Measurements from ENCODE around the gene IL9R. TPM values are rescaled to one million over a fixed set of nuclear protein-coding genes. Genes with fewer than 3 reads are reported as not detected.
A peak's percentile ranks its signal among the peaks of the same experiment; 100 is the strongest.
"Not testable (repeated sequence)": the region's sequence is repeated elsewhere in the genome, so short reads cannot be mapped to it uniquely, and the experiment has no call there.

Gene IL9R
- polyA plus RNA-seq, 1 donor, result 0.32 TPM

DNA sequence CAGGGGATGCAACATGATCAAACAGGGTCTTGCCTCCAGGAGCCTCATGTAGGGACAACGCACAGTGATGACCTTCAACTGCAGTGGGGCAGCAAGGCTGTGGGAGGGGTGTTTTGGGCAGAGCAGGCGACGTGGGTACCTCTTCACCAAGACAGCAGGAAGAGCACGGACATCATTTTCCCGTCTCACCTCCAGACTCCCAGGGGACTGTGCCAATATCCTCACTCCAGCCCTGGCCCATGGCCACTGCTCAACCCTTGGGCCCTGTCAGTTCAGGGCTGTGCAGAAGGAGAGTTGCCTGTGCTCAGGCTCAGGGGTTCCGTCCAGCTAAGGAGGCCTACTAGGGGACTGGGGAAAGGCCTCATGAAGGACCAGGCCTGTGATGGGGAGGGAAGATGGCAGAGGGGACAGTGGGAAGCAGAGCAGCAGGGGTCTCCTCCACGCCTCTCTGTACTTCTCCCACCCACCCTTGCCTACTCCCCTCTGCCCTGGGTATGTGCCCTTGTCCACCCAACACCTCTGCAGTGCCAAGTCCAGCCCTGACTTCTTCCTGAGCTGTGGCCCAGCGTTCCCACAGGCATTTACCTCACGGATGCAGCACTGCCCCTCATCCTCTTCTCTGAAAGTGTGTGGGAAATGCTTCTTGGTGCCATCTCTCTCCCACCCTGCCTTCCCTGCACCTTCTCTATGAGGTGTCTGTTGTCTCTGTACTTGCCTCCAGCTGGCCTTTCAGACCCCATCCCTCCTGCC lies 1.4 kb downstream of the IL9R start:
- DNase-seq, result no peak

DNA sequence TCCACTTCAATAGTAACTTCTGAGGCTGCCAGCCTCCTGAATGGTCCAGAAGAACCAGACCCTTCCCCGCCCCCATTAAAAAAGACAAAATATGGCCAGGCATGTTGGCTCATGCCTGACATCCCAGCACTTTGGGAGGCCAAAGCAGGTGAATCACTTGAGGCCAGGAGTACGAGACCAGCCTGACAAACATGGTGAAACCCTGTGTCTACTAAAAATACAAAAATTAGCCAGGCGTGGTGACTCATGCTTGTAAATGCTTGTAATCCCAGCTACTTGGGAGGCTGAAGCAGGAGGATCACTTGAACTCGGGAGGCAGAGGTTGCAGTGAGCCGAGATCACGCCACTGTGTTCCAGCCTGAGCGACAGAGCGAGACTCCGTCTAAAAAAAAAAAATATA lies 2.3 kb downstream of the IL9R start:
- not testable (repeated sequence) for DNase-seq

DNA sequence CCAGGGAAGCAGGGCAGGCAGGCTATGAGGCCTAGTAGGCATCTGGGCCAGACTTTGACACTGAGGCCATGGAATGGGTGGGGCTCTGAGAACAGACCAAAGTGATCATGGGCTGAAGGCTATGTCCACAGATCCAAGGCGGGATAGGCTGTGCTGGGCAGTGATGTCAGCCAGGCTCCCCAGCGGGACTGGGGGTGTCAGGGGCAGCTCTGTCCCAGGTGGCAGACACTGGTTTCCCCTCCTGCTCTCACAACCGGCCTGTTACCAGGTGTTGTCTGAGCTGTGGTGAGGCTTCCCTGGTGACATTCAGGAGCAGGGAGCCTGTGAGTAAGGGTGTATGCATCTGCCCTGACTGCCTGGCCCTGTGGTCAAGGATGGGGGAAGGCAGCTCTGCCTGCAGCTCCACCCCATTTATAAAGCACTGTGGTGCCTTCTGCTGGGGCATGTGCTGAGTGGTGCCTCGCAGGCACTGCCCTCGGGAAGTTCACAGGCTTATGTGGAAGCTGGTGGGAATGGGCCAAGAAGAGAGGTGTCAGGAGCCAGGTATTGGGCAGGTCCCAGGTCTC lies 2.9 kb downstream of the IL9R start:
- DNase-seq, result no peak

DNA sequence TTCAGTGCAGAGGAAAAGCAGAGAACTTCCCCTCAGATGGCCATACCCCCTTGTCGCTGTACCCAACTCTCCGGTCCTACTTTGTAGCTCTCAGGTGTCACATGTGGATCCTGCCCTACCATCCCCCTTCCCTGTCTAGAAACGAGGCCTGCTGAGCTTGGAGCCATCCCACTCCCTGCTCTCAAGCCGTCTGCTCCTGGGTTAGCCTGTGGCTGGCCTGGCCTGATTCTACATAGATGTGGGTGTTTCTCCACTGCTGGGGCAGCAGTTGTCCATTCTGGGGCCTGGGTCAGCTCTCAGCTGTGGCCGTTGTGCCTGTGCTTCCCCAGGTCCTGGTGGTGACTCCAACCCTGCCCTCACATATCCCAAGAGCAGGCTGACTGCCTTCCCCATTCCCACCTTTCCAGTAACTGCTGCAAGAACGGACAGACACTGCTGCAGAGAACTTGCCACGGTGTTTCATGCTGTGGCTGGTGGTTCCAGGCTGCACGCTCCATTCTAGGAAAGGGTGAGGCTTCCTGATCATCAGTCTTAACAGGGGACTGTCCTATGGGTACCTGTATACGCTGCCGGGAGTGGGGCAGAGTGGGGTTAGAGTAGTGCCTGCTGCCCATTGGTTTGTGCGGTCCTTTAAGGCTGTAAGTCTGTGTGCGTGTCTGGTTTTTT lies 3.6 kb downstream of the IL9R start:
- DNase-seq, result no peak

DNA sequence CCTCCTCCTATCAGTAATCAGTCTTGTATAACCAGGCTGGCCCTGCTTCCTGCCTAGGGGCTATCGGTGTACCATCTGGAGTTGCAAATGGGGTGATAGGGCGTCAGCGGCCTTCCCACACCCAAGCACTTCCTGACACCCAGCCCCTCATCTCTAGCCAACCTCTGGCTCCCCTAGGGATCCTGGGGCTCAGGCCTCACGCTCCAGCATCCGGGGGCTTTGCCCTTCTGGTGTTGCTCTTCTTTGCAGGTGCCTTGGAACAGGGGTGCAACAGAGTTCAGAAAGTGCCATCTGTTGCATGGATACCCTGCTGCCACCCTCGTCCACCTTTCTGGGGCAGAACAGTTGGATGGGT lies 4.1 kb downstream of the IL9R start:
- no peak for DNase-seq

DNA sequence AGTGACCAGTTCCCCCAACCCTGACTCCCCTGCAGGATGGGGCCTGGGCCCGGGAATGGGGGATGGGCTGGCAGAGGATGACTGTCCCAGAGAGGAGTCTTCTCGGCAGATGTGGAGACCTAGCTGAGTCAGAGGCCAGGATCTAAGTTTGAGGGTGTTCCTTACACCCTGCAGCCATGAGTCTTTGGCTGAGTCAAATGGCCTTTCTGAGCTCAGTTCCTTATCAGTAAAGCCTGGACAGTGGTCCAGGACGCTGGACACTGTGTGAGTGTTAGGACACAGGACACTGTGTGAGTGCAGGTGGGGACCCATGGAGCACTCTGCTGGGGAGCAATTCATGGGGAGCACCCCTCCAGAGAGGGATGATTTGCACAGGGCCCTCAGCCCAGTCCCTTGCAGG lies 5.0 kb downstream of the IL9R start:
- DNase-seq, result no peak

DNA sequence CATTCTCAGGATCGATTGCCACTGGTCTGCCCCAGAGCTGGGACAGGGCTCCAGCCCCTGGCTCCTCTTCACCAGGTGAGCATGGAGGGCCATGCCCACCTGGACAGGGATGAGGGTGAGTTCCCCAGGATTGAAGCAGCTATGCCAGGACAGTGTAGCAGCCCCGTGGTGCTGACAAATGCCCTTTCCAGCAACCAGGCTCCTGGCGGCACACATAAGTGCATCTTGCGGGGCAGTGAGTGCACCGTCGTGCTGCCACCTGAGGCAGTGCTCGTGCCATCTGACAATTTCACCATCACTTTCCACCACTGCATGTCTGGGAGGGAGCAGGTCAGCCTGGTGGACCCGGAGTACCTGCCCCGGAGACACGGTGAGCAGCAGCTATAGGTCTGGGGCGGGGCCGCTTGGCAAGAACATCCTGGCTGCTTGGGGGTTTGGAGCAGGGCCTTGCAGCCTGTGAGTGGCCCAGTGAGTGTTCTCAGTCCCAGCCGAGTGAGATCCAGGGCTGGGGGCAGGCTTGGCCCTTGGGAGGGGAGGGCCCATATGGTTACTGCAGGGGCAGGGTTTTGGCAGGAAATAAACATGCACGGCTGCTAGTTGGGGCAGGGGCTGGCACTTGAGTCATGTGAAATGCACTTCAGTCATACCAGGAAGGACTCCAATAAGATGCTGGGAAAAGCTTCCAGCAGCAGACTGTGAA lies 6.1 kb downstream of the IL9R start:
- no peak for DNase-seq

DNA sequence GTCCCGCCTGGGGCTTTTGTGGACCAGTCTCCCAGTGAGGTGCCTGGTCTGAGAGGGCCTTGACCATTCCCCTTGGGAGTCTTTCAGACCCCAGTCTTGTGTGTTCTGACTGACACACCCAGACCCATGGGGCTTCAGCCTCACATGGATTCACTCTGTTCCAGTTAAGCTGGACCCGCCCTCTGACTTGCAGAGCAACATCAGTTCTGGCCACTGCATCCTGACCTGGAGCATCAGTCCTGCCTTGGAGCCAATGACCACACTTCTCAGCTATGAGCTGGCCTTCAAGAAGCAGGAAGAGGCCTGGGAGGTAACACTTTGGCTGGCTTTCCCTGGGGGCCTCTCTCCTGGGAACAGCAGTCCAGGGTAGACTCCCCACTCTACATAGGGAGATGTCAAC lies 6.8 kb downstream of the IL9R start:
- no peak for DNase-seq

DNA sequence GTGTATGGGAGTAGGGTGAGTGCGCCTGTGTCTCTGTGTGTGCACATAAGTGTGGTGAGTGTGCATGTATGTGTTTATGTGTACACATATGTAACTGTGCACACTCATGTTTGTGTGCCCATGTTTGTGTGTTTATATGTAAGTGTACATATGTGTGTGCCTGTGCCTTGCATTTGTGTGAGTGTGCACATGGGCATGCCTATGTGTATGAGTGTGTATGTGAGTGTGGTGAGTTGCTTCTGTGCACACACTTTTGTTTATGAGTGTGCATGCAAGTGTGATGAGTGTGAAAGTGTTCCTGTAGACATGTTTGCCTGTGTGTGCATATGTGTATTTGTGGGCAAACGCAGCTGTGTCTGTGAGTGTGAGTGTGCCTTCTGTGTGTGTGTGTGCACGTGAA lies 7.2 kb downstream of the IL9R start:
- no peak for DNase-seq

DNA sequence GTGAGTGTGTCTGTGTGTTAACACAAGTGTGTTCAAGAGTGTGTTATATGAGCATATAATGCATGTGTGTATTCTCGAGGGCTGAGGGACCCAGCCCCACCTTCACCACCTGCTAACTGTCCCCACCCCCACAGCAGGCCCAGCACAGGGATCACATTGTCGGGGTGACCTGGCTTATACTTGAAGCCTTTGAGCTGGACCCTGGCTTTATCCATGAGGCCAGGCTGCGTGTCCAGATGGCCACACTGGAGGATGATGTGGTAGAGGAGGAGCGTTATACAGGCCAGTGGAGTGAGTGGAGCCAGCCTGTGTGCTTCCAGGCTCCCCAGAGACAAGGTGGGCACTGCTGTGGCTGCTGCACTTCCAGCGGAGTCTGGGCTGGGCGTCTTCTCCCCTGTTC lies 7.6 kb downstream of the IL9R start:
- DNase-seq, result no peak

DNA sequence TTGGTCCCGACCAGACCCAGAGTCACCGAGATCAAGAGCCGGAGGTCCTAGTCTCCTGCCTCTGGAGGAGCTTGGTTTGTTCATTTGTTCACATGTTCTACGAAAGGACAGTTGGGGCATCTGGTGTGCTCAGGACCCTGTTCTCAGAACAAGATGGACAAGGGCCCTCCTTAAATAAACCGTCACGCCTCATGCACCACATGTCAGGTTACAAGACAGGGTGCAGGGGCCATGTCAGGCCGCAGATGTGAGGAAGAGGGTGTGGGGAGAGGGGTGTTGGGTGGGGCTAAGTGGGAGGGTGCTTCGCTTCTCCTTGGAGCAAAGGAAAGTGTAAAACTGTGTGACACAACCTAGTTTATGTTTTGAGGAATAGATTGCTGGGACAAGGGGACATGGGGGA lies 9.0 kb downstream of the IL9R start:
- DNase-seq, result not testable (repeated sequence)

DNA sequence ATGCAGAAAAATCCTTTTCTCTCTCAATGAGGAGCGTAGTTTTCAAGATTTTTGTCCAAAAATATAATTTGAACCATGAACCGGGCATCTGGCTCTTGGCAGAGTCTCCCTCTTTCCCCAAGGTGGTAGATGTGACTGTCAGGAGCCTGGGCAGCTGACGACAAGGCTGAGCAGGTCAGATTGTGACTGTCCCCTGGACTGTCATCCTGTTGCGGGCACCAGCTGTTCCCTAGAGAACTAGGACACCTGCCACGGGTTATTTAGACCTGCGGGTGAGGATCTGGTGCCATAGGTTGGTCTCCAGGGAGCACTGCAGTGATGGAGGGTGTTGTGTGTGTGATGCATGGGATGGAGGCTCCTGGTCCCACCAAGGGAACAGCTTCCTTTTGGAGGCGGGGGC lies 10.9 kb downstream of the IL9R start:
- DNase-seq, result not testable (repeated sequence)

DNA sequence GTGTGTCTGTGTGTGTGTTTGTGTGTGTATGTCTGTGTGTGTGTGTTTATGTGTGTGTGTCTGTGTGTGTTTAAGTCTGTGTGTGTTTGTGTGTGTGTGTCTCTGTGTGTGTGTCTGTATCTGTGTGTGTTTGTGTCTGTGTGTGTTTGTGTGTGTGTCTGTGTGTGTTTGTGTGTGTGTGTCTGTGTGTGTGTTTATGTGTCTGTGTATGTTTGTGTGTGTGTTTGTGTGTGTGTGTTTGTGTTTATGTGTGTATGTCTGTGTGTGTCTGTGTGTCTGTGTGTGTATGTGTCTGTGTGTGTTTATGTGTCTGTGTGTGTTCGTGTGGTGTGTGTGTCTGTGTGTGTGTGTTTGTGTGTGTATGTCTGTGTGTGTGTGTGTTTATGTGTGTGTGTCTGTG lies 11.4 kb downstream of the IL9R start:
- DNase-seq, result no peak

DNA sequence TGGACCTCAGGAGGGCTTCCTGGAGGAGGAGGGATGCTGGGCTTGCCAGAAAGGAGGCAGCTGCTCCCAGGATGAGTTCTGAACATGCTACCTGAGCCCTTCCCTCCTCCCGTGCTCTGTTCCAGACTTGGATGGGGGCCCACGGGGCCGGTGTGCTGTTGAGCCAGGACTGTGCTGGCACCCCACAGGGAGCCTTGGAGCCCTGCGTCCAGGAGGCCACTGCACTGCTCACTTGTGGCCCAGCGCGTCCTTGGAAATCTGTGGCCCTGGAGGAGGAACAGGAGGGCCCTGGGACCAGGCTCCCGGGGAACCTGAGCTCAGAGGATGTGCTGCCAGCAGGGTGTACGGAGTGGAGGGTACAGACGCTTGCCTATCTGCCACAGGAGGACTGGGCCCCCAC lies 12.2 kb downstream of the IL9R start:
- not testable (repeated sequence) for DNase-seq

DNA sequence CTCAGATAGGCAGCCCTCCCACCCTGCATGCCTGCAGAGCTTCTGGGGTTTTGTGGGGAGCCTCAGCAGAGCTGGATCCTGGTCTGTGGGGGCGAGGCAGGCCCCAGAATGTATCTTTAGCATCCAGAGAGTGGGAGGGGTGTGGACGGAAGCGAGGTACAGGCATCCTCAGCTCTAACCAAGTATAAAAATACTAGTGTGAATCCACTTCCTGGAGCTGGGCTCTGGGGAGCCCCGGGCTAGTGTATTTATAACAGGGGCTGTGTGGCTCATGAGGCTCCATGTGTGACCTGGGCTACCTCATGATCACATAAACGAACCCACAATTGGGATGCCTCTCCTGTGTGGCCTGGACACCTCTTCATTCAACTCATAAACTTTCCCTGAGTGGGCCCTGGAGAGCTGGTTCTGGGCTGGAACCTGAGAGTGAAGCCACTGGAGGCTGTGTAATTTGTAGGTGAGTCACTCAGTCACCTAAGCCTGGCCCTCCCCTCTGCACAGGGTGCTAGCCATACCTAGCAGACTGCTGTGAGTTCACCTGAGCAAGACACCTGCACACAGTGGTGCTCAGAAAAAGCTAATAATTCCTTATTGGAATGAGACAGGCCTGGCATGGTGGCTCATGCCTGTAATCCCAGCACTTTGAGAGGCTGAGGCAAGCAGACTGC lies 15.9 kb downstream of the IL9R start:
- DNase-seq, result not testable (repeated sequence)

DNA sequence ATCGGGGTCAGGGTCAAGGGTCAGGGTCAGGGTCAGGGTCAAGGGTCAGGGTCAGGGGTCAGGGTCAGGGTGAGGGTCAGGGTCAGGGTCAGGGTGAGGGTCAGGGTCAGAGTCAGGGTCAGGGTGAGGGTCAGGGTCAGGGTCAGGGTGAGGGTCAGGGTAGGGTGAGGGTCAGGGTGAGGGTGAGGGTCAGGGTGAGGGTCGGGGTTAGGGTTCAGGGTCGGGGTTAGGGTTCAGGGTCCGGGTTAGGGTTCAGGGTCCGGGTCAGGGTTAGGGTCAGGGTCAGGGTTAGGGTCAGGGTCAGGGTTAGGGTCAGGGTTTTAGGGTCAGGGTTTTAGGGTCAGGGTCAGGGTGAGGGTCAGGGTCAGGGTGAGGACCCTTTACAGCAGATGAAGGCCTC lies 22.4 kb downstream of the IL9R start:
- not testable (repeated sequence) for DNase-seq

DNA sequence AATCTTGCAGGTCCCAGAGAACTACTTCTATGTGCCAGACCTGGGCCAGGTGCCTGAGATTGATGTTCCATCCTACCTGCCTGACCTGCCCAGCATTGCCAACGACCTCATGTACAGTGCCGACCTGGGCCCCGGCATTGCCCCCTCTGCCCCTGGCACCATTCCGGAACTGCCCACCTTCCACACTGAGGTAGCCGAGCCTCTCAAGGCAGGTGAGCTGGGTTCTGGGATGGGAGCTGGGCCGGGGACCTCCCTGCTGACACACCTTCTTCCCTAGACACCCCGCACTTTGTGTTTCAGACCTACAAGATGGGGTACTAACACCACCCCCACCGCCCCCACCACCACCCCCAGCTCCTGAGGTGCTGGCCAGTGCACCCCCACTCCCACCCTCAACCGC lies 25.5 kb downstream of the IL9R start:
- DNase-seq, result not testable (repeated sequence)

DNA sequence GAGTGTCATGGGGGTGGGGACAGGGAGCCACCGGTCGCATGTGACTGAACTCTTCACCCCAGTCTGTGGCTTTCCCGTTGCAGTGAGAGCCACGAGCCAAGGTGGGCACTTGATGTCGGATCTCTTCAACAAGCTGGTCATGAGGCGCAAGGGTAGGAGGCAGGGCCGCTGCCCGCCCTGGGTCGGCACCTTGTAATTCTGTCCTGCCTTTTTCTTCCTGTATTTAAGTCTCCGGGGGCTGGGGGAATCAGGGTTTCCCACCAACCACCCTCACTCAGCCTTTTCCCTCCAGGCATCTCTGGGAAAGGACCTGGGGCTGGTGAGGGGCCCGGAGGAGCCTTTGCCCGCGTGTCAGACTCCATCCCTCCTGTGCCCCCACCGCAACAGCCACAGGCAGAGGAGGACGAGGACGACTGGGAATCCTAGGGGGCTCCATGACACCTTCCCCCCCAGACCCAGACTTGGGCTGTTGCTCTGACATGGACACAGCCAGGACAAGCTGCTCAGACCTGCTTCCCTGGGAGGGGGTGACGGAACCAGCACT lies 27.5 kb downstream of the IL9R start:
- not testable (repeated sequence) for DNase-seq

DNA sequence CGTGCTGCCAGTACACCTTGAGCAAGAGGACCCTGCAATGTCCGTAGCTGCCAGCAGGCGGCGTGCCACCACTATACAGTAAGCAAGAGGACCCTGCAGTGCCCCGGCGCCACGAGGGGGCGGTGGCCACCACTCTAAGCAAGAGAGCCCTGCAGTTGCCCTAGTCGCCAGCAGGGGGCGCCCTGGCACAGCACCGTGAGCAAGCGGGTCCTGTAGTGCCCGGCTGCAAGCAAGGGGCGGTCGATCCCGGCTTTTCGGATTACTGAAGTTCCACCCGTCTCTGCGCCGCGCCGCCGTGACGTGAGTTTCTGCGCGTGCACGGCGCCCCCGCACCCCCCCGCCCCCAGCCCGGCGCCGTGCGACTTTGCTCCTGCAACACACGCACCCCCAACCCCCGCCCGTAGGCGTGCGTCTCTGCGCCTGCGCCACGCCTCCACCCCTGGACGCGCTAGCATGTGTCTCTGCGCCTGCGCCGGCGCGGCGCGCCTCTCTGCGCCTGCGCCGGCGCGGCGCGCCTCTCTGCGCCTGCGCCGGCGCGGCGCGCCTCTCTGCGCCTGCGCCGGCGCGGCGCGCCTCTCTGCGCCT lies 31.2 kb downstream of the IL9R start:
- not testable (repeated sequence) for DNase-seq

DNA sequence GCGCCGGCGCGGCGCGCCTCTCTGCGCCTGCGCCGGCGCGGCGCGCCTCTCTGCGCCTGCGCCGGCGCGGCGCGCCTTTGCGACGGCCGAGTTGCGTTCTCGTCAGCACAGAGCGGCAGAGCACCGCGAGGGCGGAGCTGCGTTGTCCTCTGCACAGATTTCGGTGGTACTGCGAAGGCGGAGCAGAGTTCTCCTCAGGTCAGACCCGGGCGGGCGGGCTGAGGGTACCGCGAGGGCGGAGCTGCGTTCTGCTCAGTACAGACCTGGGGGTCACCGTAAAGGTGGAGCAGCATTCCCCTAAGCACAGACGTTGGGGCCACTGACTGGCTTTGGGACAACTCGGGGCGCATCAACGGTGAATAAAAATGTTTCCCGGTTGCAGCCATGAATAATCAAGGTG lies 31.8 kb downstream of the IL9R start:
- DNase-seq, result not testable (repeated sequence)

DNA sequence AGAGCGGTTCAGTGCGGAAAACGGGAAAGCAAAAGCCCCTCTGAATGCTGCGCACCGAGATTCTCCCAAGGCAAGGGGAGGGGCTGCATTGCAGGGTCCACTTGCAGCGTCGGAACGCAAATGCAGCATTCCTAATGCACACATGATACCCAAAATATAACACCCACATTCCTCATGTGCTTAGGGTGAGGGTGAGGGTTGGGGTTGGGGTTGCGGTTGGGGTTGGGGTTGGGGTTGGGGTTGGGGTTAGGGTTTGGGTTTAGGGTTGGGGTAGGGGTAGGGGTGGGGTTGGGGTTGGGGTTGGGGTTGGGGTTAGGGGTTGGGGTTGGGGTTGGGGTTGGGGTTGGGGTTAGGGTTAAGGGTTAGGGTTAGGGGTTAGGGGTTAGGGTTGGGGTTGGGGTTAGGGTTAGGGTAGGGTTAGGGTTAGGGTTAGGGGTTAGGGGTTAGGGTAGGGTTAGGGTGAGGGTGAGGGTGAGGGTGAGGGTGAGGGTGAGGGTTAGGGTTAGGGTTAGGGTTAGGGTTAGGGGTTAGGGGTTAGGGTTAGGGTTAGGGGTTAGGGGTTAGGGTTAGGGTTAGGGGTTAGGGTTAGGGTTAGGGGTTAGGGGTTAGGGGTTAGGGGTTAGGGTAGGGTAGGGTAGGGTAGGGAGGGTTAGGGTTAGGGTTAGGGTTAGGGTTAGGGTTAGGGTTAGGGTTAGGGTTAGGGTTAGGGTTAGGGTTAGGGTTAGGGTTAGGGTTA lies 32.4 kb downstream of the IL9R start:
- DNase-seq, result peak; percentile 79
